RWPE1 (cell line): ENCODE measurements around the gene RPE65.
"Not testable (repeated sequence)": the region's sequence is repeated elsewhere in the genome, so short reads cannot be mapped to it uniquely, and the experiment has no call there.

ENCODE experiments used
- CTCF ChIA-PET: fragments of 350-600 bp; sonication (Branson Sonifier 250); formaldehyde crosslinking; extraction: SDS; loops from one replicate; lab custom pipeline; 2021; lab: Yijun Ruan, JAX
- POLR2A ChIA-PET: fragments of 400-600 bp; formaldehyde crosslinking; extraction: SDS; loops from one replicate; lab custom pipeline; 2020; ENCODE audit warnings: antibody characterized with exemption; ENCODE audit not compliant: low non-redundant PET; lab: Yijun Ruan, JAX
- DNase-seq: peaks from one replicate; pipeline ENCODE4 v3.0.0; 2012; ENCODE audit warnings: low spot score
- H3K27ac ChIP-seq: fragments of 450-650 bp; 2 replicates; pipeline ENCODE4 v1.5.1; 2017
- TF ChIP-seq, protein P1 (sequence below): fragments of 450-650 bp; conservative IDR thresholded peaks from 2 replicates; pipeline ENCODE4 v1.5.1; 2017; ENCODE audit warnings: low read depth, mild to moderate bottlenecking

RPE65 gene

DNA sequence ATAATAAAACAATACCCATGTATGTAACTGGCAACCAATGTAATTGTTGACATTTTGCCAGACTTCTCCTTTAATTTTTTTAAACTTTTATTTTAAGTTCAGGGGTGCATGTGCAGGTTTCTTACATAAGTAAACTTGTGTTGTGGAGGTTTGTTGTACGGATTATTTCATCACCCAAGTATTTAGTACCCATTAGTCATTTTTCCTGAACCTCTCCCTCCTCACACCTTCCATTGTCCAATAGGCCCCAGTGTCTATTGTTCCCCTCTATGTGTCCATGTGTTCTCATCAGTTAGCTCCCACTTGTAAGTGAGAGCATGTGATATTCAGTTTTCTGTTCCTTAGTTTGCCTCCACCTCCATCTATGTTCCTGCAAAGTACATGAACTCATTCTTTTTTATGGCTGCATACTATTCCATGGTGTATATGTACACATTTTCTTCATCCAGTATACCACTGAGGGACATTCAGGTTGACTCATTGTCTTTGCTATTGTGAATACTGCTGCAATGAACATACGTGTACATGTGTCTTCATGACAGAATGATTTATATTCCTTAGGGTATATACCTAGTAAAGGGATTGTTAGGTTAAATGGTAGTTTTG, 40.4 kb upstream of the RPE65 start:
- TF ChIP-seq, protein P1, sequence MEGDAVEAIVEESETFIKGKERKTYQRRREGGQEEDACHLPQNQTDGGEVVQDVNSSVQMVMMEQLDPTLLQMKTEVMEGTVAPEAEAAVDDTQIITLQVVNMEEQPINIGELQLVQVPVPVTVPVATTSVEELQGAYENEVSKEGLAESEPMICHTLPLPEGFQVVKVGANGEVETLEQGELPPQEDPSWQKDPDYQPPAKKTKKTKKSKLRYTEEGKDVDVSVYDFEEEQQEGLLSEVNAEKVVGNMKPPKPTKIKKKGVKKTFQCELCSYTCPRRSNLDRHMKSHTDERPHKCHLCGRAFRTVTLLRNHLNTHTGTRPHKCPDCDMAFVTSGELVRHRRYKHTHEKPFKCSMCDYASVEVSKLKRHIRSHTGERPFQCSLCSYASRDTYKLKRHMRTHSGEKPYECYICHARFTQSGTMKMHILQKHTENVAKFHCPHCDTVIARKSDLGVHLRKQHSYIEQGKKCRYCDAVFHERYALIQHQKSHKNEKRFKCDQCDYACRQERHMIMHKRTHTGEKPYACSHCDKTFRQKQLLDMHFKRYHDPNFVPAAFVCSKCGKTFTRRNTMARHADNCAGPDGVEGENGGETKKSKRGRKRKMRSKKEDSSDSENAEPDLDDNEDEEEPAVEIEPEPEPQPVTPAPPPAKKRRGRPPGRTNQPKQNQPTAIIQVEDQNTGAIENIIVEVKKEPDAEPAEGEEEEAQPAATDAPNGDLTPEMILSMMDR, result no peak
- ChIA-PET CTCF (interaction anchor here (0.6 kb wide), 1 partner anchor 110 kb away, joined by 6 read pairs; no protein-coding TSS in a partner anchor), POLR2A (no interaction called here)
- no peak overlapping the region for H3K27ac ChIP-seq
- DNase-seq, result no peak

- ChIA-PET POLR2A (no interaction called here), CTCF (interaction anchor here (0.5 kb wide), 1 partner anchor 1124 kb away, joined by 5 read pairs; no protein-coding TSS in a partner anchor)
- DNase-seq, result no peak
- TF ChIP-seq, protein P1, result peak; percentile 24; the same call in 1 of the 2 replicates
- no peak overlapping the region for H3K27ac ChIP-seq
These were observed 35.8 kb upstream of the RPE65 start for GRCh38 chr1:68485431-68486022.

DNA sequence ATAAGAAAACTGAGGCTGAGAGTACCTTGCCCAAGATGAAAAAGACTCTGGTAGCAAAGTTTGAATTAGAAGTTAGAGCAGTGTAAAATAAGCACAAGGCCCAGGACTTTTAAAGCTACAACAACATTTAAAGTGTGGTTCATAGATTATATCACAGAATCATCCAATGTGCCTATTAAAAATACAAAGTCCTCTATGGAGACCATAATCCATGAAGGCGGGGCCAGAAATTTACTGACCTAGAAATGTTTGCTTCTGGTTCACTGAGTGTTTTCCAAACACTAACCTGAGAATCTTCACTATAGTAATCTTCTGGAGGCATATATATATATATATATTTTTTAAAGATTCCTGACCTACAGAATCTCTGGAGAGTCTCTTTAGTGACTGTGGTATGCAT, 34.9 kb upstream of the RPE65 start:
- ChIA-PET POLR2A (no interaction called here), CTCF (interaction anchor here (0.5 kb wide), 1 partner anchor 1124 kb away, joined by 5 read pairs; no protein-coding TSS in a partner anchor)
- DNase-seq, result no peak
- TF ChIP-seq, protein P1, result no peak
- no peak overlapping the region for H3K27ac ChIP-seq

- no peak overlapping the region for H3K27ac ChIP-seq
- TF ChIP-seq, protein P1, result no peak
- ChIA-PET POLR2A (no interaction called here), CTCF (no interaction called here)
- no peak for DNase-seq
These were observed 31.3 kb upstream of the RPE65 start for GRCh38 chr1:68481041-68481440.

DNA sequence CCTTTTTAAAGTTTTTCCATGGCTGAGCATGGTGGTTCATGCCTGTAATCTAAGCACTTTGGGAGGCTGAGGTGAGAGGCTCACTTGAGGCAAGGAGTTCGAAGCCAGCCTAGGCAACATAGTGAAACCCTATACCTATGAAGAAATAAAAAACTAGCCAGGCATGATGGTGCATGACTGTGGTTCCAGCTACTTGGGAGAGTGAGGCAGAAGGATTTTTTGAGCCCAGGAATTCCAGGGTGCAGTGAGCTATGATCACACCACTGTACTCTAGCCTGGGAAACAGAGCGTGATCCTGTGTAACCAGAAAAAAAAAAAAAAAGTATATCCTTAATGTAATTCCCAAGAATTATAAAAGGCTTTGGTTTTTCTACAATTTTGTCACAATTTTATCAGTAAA, 29.7 kb upstream of the RPE65 start:
- no peak overlapping the region for H3K27ac ChIP-seq
- CTCF ChIA-PET, result interaction anchor here (0.8 kb wide), 1 partner anchor 9 kb away, joined by 3 read pairs; no protein-coding TSS in a partner anchor
- DNase-seq, result no peak
- TF ChIP-seq, protein P1, result no peak
- POLR2A ChIA-PET, result no interaction called here

DNA sequence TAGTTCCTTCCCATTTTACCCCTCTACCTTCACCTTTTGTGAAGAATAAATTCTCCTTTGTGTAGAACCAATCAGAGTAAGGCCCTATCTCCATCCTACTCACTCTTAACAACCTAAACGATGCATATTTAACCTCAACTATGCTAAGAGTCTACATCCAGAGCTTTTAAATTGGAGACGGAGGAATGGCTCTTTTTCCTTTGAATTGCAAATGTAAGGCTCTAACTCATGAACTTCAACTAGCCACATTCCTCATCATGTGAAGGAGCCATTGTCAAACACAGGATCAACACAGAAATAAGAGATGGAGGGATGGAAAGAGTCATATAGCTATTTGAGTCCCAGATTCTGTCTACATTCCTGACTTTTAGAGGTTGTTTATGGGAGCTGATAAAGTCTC, 28.9 kb upstream of the RPE65 start:
- no peak for DNase-seq
- ChIA-PET CTCF (interaction anchor here (0.8 kb wide), 1 partner anchor 8 kb away, joined by 3 read pairs; no protein-coding TSS in a partner anchor), POLR2A (no interaction called here)
- TF ChIP-seq, protein P1, result no peak
- H3K27ac ChIP-seq, result no peak overlapping the region

- CTCF ChIA-PET, result interaction anchor here (0.6 kb wide), 1 partner anchor 1229 kb away, joined by 3 read pairs; no protein-coding TSS in a partner anchor
- H3K27ac ChIP-seq, POLR2A ChIA-PET, DNase-seq: not testable (repeated sequence)
These were observed 26.9 kb upstream of the RPE65 start for GRCh38 chr1:68476626-68477025.
